ENCODE results near the gene MARCKSL1.
A peak's percentile ranks its signal among the peaks of the same experiment; 100 is the strongest.

MARCKSL1 gene

DNA sequence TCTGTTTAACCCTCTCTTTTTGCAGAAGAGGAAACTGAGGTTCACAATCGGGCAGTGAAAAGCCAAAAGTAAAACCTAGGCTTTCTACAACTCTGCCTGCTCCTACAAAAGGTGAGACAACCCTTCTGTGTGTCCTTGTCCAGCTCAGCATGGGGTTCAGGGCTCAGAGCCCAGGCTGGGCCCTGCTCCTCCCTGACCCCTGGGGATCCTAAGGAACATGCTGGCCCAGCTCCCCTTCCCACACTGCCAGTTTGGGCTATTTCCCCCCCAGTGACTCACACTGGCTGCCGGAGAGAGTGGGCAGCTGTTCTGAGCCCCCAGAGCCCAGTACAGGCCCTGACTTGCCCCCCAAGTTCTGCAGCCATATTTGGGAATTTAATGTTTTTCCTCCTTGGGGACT is 17.4 kb upstream of the MARCKSL1 start:
- H3K27me3 ChIP-seq (ENCODE audit: control insufficient read depth in 1 of 2, insufficient read depth in 2 of 2, low read length in 2 of 2) = no peaks in the 10 kb centered on the region
- no peaks in the 10 kb centered on the region for H3K9me3 ChIP-seq (ENCODE audit: control insufficient read depth in 1 of 2, low read length in 2 of 2)
- no peak overlapping the region for H3K4me3 ChIP-seq (ENCODE audit: low read depth in 1 of 2, low read length in 2 of 2)
- H3K27ac ChIP-seq (ENCODE audit: low read depth, low read length) = peak overlapping the region; percentile 57
- no peaks in the 10 kb centered on the region for H3K36me3 ChIP-seq (ENCODE audit: control insufficient read depth in 1 of 2, insufficient read depth in 2 of 2, low read length in 2 of 2)
- H3K4me1 ChIP-seq (ENCODE audit: control insufficient read depth in 1 of 2, insufficient read depth in 2 of 2, low read length in 2 of 2) = peaks cover 37 to 42% of the 10 kb centered on the region in 2 donors
- H3K9ac ChIP-seq (ENCODE audit: low read depth in 1 of 2, low read length in 2 of 2) = no peak overlapping the region

DNA sequence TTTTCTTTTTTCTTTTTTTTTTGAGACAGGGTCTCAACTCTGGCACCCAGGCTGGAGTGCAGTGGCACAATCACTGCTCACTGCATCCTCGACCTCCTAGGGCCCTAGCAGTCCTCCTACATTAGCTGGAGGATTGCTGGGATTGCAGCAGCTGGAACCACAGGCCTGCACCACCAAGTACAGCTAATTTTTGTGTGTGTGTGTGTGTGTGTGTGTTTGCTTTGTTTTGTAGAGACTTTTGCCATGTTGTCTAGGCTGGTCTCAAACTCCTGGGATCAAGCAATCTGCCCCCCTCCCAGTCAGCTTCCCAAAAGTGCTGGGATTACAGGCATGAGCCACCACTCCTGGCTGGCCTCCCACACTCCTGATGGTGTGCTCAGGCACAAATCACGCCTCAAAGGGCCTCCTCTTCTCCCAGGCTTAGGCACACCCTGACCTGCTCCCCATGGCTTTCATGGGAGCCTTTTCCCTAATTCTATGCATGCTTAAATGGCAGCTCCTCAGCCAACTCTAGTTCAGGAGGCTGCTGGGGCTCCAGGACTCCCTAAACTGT is 16.9 kb upstream of the MARCKSL1 start:
- Histone ChIP-seq H3K27ac (ENCODE audit: low read depth, low read length) (no peak overlapping the region), H3K9me3 (ENCODE audit: control insufficient read depth in 1 of 2, low read length in 2 of 2) (no peaks in the 10 kb centered on the region), H3K27me3 (ENCODE audit: control insufficient read depth in 1 of 2, insufficient read depth in 2 of 2, low read length in 2 of 2) (no peaks in the 10 kb centered on the region), H3K4me1 (ENCODE audit: control insufficient read depth in 1 of 2, insufficient read depth in 2 of 2, low read length in 2 of 2) (peaks cover 36 to 37% of the 10 kb centered on the region in 2 donors), H3K4me3 (ENCODE audit: low read depth in 1 of 2, low read length in 2 of 2) (no peak overlapping the region), H3K9ac (ENCODE audit: low read depth in 1 of 2, low read length in 2 of 2) (no peak overlapping the region), H3K36me3 (ENCODE audit: control insufficient read depth in 1 of 2, insufficient read depth in 2 of 2, low read length in 2 of 2) (no peaks in the 10 kb centered on the region)

DNA sequence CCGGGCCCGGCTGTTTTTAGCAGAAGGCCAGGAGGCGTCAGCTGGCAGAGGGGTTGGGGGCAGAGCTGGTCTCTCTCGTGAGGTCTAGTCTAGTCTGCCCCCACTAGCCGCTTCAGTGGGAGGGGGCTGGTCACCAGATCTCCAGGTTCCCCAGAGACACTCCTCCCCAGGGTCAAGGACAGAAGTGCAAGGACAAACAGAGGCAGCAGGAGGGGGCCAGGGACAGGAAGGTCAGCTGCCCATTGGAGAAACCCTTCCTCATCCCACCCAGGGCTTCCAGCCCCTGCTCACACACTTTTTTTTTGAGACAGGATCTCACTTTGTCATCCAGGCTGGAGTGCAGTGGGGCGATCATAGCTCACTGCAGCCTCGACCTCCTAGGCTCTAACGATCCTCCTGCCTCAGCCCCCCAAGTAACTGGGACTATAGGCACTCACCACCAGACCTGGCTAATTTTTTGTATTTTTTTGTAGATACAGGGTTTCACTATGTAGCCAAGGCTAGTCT is 16.3 kb upstream of the MARCKSL1 start:
- H3K9me3 ChIP-seq (ENCODE audit: control insufficient read depth in 1 of 2, low read length in 2 of 2) = no peaks in the 10 kb centered on the region
- H3K4me1 ChIP-seq (ENCODE audit: control insufficient read depth in 1 of 2, insufficient read depth in 2 of 2, low read length in 2 of 2) = peaks cover 30 to 33% of the 10 kb centered on the region in 2 donors
- no peaks in the 10 kb centered on the region for H3K27me3 ChIP-seq (ENCODE audit: control insufficient read depth in 1 of 2, insufficient read depth in 2 of 2, low read length in 2 of 2)
- peak overlapping the region; percentile 71 to 77 for H3K4me3 ChIP-seq (ENCODE audit: low read depth in 1 of 2, low read length in 2 of 2)
- H3K9ac ChIP-seq (ENCODE audit: low read depth in 1 of 2, low read length in 2 of 2) = peak overlapping the region; percentile 84 to 91
- H3K36me3 ChIP-seq (ENCODE audit: control insufficient read depth in 1 of 2, insufficient read depth in 2 of 2, low read length in 2 of 2) = no peaks in the 10 kb centered on the region
- peak overlapping the region; percentile 83 for H3K27ac ChIP-seq (ENCODE audit: low read depth, low read length)

DNA sequence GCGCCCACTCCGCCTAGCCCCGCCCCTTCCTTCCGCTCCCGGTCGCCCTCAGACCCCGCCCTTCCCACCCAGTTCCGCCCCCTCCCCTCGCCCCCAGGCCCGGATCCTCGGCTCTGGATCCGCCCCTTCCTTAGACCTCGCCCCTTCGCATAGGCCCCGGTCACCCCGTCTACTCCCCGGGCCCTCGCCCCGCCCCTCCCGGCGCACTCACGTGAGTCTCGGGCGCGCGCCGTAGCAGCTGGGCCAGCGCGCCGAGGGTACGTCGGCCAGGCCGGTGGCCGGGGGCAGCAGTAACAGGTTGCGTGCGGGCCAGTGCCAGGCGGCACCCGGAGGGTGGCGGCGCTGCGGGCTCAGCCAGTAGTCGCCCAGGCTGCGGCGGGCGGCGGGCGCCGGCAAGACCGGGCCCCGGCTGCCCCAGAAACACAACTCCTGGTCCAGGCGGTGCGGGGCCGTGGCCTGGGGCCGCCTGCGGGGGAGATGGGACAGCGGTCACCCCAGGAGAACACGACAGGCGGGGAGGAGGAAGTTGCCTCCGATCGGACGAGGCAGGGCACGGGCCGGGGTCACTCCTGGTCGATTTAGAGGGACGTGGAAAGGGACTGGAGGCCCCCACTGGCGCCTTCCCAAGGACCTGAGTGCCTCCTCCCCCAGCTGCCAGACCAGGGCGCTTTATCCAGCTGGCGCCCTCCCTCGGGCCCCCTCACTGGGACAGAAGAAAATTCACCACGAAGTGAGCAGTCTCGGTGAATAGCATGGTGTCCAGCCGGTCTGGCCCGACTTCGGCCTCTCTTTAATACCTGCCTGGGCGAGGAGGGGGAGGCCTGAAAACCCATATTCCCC is 15.6 kb upstream of the MARCKSL1 start:
- H3K4me3 ChIP-seq (ENCODE audit: low read depth in 1 of 2, low read length in 2 of 2) = peak overlapping the region; percentile 71 to 80
- H3K27me3 ChIP-seq (ENCODE audit: control insufficient read depth in 1 of 2, insufficient read depth in 2 of 2, low read length in 2 of 2) = no peaks in the 10 kb centered on the region
- H3K9me3 ChIP-seq (ENCODE audit: control insufficient read depth in 1 of 2, low read length in 2 of 2) = no peaks in the 10 kb centered on the region
- H3K27ac ChIP-seq (ENCODE audit: low read depth, low read length) = peak overlapping the region; percentile 83
- H3K36me3 ChIP-seq (ENCODE audit: control insufficient read depth in 1 of 2, insufficient read depth in 2 of 2, low read length in 2 of 2) = no peaks in the 10 kb centered on the region
- peak overlapping the region; percentile 84 to 91 for H3K9ac ChIP-seq (ENCODE audit: low read depth in 1 of 2, low read length in 2 of 2)
- H3K4me1 ChIP-seq (ENCODE audit: control insufficient read depth in 1 of 2, insufficient read depth in 2 of 2, low read length in 2 of 2) = peaks cover 29 to 33% of the 10 kb centered on the region in 2 donors

DNA sequence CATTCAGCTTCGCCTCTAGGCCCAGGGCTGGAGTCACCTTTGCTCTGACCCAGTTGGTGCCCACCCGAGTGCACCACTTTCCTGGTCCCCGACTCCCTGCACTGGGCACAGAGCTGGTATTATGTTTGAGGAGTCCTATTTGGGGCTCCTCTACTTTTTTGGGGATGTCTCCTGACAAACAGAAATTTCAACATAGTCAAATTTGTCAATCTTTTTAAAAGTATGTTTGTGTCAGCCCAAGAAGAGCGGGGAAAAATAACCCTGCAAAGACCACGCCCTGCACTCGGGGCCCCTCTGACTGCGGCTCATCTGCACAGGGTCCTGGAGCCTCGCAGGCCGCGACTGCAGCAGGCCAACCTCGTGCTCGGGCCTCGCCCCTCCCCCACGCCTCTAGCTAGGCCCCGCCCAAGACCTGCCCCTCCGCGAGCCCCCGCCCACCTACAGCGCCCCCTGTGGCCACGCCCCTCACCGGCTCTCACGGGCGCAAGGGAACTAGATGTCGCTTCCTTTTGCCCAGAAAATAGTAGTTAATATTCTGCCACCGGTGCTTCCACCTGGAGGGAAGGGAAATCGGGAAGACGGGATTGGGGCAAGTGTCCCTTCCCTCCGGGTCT is 14.9 kb upstream of the MARCKSL1 start:
- peaks cover 35 to 38% of the 10 kb centered on the region in 2 donors for H3K4me1 ChIP-seq (ENCODE audit: control insufficient read depth in 1 of 2, insufficient read depth in 2 of 2, low read length in 2 of 2)
- no peaks in the 10 kb centered on the region for H3K27me3 ChIP-seq (ENCODE audit: control insufficient read depth in 1 of 2, insufficient read depth in 2 of 2, low read length in 2 of 2)
- no peaks in the 10 kb centered on the region for H3K36me3 ChIP-seq (ENCODE audit: control insufficient read depth in 1 of 2, insufficient read depth in 2 of 2, low read length in 2 of 2)
- peak overlapping the region; percentile 83 for H3K27ac ChIP-seq (ENCODE audit: low read depth, low read length)
- no peaks in the 10 kb centered on the region for H3K9me3 ChIP-seq (ENCODE audit: control insufficient read depth in 1 of 2, low read length in 2 of 2)
- H3K9ac ChIP-seq (ENCODE audit: low read depth in 1 of 2, low read length in 2 of 2) = peak overlapping the region in 1 of 2 donors; percentile 72
- peak overlapping the region; percentile 71 to 80 for H3K4me3 ChIP-seq (ENCODE audit: low read depth in 1 of 2, low read length in 2 of 2)

DNA sequence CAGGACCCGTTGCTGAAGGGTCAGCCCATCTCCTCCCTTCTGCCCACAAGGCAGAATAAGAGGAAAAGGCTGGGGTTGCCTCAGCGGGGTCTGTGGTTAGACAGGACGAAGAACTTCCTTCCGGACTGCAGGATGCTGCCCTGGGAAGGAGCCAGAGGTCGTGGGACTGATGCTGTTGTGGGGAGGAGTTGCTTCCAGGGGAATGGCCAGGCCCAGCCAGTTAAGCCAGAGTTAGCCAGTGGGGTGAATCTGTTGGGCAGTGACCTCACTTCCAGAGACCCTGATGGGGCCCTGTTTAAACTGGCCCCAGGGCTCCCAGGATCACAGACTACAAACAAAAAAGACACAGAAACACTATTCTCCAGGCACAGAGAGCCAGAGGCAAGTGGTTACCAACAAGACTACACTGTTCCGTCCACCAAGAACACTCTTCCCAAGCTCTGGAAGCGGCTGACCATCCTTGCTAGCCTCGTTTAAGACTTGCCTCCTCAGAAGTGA is 13.2 kb upstream of the MARCKSL1 start:
- H3K9me3 ChIP-seq (ENCODE audit: control insufficient read depth in 1 of 2, low read length in 2 of 2) = no peaks in the 10 kb centered on the region

DNA sequence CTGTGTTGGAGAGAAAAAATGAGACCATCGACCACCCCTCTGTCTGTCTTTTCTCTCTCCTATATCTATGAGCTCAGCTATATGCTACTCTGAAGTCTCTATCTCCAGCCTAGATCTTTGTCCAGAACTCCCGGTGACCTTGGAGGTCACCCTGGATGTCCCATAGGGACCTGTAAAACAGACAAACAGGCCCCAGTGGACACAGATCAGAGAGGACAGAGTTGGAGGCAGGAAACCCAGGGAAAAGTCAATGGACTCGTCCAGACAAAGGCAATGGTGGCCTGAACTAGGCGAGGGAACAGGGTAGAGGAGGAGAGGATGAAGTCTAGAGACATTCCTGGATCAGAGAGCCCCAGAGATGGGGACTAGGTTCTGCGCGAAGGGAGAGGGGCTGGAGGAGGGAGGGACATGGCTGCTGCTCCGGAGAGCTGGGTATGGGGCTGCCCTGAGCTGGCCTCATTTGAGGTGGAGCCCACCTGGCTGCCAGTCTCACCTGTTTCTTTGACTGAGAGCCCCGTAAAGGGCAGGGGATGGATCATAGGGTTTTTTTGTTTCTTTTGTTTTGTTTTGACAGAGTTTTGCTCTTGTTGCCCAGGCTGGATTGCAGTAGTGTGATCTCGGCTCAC is 10.6 kb upstream of the MARCKSL1 start:
- H3K27ac ChIP-seq (ENCODE audit: low read depth, low read length) = no peak overlapping the region
- no peaks in the 10 kb centered on the region for H3K9me3 ChIP-seq (ENCODE audit: control insufficient read depth in 1 of 2, low read length in 2 of 2)
- H3K9ac ChIP-seq (ENCODE audit: low read depth in 1 of 2, low read length in 2 of 2) = no peak overlapping the region
- H3K36me3 ChIP-seq (ENCODE audit: control insufficient read depth in 1 of 2, insufficient read depth in 2 of 2, low read length in 2 of 2) = no peaks in the 10 kb centered on the region
- no peaks in the 10 kb centered on the region for H3K27me3 ChIP-seq (ENCODE audit: control insufficient read depth in 1 of 2, insufficient read depth in 2 of 2, low read length in 2 of 2)
- no peak overlapping the region for H3K4me3 ChIP-seq (ENCODE audit: low read depth in 1 of 2, low read length in 2 of 2)
- H3K4me1 ChIP-seq (ENCODE audit: control insufficient read depth in 1 of 2, insufficient read depth in 2 of 2, low read length in 2 of 2) = peaks cover 22 to 28% of the 10 kb centered on the region in 2 donors

More for the DNA sequence above, 13.2 kb upstream of the MARCKSL1 start:
- Histone ChIP-seq H3K4me1 (ENCODE audit: control insufficient read depth in 1 of 2, insufficient read depth in 2 of 2, low read length in 2 of 2) (peaks cover 39 to 43% of the 10 kb centered on the region in 2 donors), H3K27ac (ENCODE audit: low read depth, low read length) (no peak overlapping the region), H3K4me3 (ENCODE audit: low read depth in 1 of 2, low read length in 2 of 2) (no peak overlapping the region), H3K36me3 (ENCODE audit: control insufficient read depth in 1 of 2, insufficient read depth in 2 of 2, low read length in 2 of 2) (no peaks in the 10 kb centered on the region), H3K27me3 (ENCODE audit: control insufficient read depth in 1 of 2, insufficient read depth in 2 of 2, low read length in 2 of 2) (no peaks in the 10 kb centered on the region), H3K9ac (ENCODE audit: low read depth in 1 of 2, low read length in 2 of 2) (no peak overlapping the region)

DNA sequence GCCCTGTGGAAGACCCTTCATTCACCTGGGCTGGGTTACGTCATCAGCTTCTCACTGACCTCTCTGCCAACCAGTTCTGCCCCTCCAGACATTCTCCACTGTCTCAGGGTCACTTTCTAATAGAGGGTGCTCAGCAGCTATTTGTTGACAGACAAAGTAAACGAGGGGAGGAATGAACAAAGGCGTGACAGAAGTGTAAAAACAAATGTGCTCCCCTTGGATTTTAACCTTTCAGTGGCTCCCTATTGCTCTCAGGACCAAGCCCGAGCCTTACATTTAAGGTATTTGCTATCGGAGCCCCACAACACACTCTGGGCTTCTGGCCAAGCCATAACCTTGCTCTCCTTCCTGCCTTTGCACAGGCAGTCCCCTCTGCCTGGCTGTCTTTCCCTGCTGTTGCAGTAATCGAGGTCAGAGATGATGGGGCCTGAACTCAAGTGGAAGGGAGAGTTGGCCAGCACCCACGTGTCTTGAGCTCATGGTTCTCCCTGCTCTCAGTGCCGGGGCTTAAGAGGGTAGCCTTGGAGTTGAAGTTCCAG is 9.3 kb upstream of the MARCKSL1 start:
- Histone ChIP-seq H3K4me3 (ENCODE audit: low read depth in 1 of 2, low read length in 2 of 2) (no peak overlapping the region), H3K27me3 (ENCODE audit: control insufficient read depth in 1 of 2, insufficient read depth in 2 of 2, low read length in 2 of 2) (no peaks in the 10 kb centered on the region), H3K27ac (ENCODE audit: low read depth, low read length) (no peak overlapping the region), H3K36me3 (ENCODE audit: control insufficient read depth in 1 of 2, insufficient read depth in 2 of 2, low read length in 2 of 2) (no peaks in the 10 kb centered on the region), H3K4me1 (ENCODE audit: control insufficient read depth in 1 of 2, insufficient read depth in 2 of 2, low read length in 2 of 2) (peaks cover 24 to 28% of the 10 kb centered on the region in 2 donors), H3K9ac (ENCODE audit: low read depth in 1 of 2, low read length in 2 of 2) (no peak overlapping the region), H3K9me3 (ENCODE audit: control insufficient read depth in 1 of 2, low read length in 2 of 2) (no peaks in the 10 kb centered on the region)

DNA sequence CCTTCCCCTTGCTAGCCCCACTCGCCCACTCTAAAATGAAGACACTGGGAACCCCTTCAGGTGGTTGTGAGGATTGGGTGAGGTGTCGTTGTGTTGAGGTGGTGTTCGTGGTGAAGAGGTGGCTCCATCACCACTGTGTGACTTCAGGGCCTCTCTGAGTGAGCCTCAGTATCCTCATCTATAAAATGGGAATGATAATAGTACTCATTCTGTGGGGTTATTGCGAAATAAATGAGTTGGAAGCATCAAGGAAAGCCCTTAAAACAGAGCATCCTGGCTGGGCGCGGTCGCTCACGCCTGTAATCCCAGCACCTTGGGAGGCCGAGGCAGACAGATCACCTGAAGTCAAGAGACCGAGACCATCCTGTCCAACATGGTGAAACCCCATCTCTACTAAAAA is 6.7 kb upstream of the MARCKSL1 start:
- no peak overlapping the region for H3K9ac ChIP-seq (ENCODE audit: low read depth in 1 of 2, low read length in 2 of 2)

More for the DNA sequence above, 6.7 kb upstream of the MARCKSL1 start:
- Histone ChIP-seq H3K27ac (ENCODE audit: low read depth, low read length) (no peak overlapping the region), H3K27me3 (ENCODE audit: control insufficient read depth in 1 of 2, insufficient read depth in 2 of 2, low read length in 2 of 2) (no peaks in the 10 kb centered on the region), H3K4me1 (ENCODE audit: control insufficient read depth in 1 of 2, insufficient read depth in 2 of 2, low read length in 2 of 2) (peaks cover 24 to 27% of the 10 kb centered on the region in 2 donors), H3K4me3 (ENCODE audit: low read depth in 1 of 2, low read length in 2 of 2) (no peak overlapping the region), H3K9me3 (ENCODE audit: control insufficient read depth in 1 of 2, low read length in 2 of 2) (no peaks in the 10 kb centered on the region), H3K36me3 (ENCODE audit: control insufficient read depth in 1 of 2, insufficient read depth in 2 of 2, low read length in 2 of 2) (no peaks in the 10 kb centered on the region)
